Upper lobe of right lung (tissue), 1 donor: ENCODE measurements around the gene FAM222B. TPM values are rescaled to one million over a fixed set of nuclear protein-coding genes. Genes with fewer than 3 reads are reported as not detected.
"Not testable (repeated sequence)": the region's sequence is repeated elsewhere in the genome, so short reads cannot be mapped to it uniquely, and the experiment has no call there.

Experiments used
- ATAC-seq: fragments of 200-7000 bp; cut with Tn5 transposase; one replicate; pipeline ENCODE4 v1.9.1; 2020; ENCODE audit warnings: mild to moderate bottlenecking, moderate library complexity
- DNase-seq: peaks from one replicate; pipeline ENCODE4 v3.0.0-alpha.2; 2020
- H3K27ac ChIP-seq: fragments of 200-600 bp; one replicate; pipeline ENCODE4 v1.8.0; 2022
- H3K27me3 ChIP-seq: fragments of 200-600 bp; one replicate; pipeline ENCODE4 v1.8.0; 2022; ENCODE audit warnings: mild to moderate bottlenecking
- H3K36me3 ChIP-seq: fragments of 200-600 bp; one replicate; pipeline ENCODE4 v1.8.0; 2022
- H3K4me1 ChIP-seq: fragments of 200-600 bp; one replicate; pipeline ENCODE4 v1.8.0; 2022
- H3K4me3 ChIP-seq: fragments of 200-600 bp; one replicate; pipeline ENCODE4 v1.8.0; 2022; ENCODE audit warnings: mild to moderate bottlenecking
- H3K9me3 ChIP-seq: fragments of 200-600 bp; one replicate; pipeline ENCODE4 v1.8.0; 2022
- intact Hi-C: fragments of 100-400 bp; cut with DNase I; formaldehyde crosslinking; loops from one replicate; pipeline ENCODE4 v1.11.0; 2022
- total RNA-seq: library from RNA; stranded (reverse); fragmentation: NEBNext Ultra II Directional; extraction: Animal tissue kit (Norgen Biotek cat#: 25700); gene quantifications from one replicate; pipeline ENCODE4 v1.2.1, GENCODE V29; 2021
- TF ChIP-seq, protein P1 (sequence below): fragments of 200-600 bp; IDR thresholded peaks from one replicate; pipeline ENCODE4 v1.8.0; 2022; ENCODE audit warnings: antibody characterized with exemption
- donor health status: DM: no; HTN: yes; CAD: no; lungs with severe emphysema.

FAM222B gene
- total RNA-seq, 1 donor from 2014 or later: 22.2 TPM

- Histone ChIP-seq H3K9me3 (no peaks in the 10 kb centered on the region), H3K36me3 (peaks cover 87% of the 10 kb centered on the region), H3K4me3 (no peak overlapping the region), H3K27me3 (no peaks in the 10 kb centered on the region), H3K4me1 (no peaks in the 10 kb centered on the region), H3K27ac (no peak overlapping the region)
- intact Hi-C loops: no loop called here
- no peak for DNase-seq
- TF ChIP-seq, protein P1, sequence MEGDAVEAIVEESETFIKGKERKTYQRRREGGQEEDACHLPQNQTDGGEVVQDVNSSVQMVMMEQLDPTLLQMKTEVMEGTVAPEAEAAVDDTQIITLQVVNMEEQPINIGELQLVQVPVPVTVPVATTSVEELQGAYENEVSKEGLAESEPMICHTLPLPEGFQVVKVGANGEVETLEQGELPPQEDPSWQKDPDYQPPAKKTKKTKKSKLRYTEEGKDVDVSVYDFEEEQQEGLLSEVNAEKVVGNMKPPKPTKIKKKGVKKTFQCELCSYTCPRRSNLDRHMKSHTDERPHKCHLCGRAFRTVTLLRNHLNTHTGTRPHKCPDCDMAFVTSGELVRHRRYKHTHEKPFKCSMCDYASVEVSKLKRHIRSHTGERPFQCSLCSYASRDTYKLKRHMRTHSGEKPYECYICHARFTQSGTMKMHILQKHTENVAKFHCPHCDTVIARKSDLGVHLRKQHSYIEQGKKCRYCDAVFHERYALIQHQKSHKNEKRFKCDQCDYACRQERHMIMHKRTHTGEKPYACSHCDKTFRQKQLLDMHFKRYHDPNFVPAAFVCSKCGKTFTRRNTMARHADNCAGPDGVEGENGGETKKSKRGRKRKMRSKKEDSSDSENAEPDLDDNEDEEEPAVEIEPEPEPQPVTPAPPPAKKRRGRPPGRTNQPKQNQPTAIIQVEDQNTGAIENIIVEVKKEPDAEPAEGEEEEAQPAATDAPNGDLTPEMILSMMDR: no peak
- ATAC-seq: no peak
These were observed 39.0 kb upstream of the FAM222B start for GRCh38 chr17:28881533-28882056.

DNA sequence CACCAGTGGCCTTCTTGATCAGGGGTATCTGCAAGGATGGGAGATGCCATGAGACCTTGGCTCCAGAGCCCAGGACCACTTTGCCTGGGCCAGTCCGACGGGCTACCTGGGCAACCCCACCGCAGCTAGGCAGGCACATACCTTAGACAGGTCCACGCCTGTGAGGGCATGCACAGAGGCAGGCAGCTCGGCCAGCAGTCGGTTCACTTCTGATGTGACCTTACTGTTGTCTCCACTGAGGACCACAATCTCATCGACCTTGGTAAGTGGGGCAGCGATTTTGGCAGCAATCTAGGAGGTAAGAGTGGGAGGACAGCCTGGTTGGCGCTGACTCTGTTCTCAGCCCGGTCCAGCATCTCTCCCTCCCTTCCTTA is 38.0 kb upstream of the FAM222B start:
- no peak for ATAC-seq
- no peak overlapping the region for H3K27ac ChIP-seq
- intact Hi-C loops: no loop called here
- H3K36me3 ChIP-seq: peaks cover 77% of the 10 kb centered on the region
- H3K9me3 ChIP-seq: no peaks in the 10 kb centered on the region
- no peak overlapping the region for H3K4me3 ChIP-seq
- DNase-seq: no peak
- H3K27me3 ChIP-seq: no peaks in the 10 kb centered on the region
- no peaks in the 10 kb centered on the region for H3K4me1 ChIP-seq
- TF ChIP-seq, protein P1: no peak

GRCh38 chr17:28879886-28880571 is 37.4 kb upstream of the FAM222B start:
- Histone ChIP-seq H3K4me3 (no peak overlapping the region), H3K36me3 (peaks cover 72% of the 10 kb centered on the region), H3K27ac (no peak overlapping the region), H3K9me3 (no peaks in the 10 kb centered on the region), H3K4me1 (no peaks in the 10 kb centered on the region), H3K27me3 (no peaks in the 10 kb centered on the region)
- intact Hi-C loops: no loop called here
- ATAC-seq: no peak
- TF ChIP-seq, protein P1: no peak
- no peak for DNase-seq

- Histone ChIP-seq H3K4me3 (no peak overlapping the region), H3K4me1 (no peaks in the 10 kb centered on the region), H3K27ac (no peak overlapping the region), H3K9me3 (no peaks in the 10 kb centered on the region), H3K27me3 (no peaks in the 10 kb centered on the region), H3K36me3 (peaks cover 61% of the 10 kb centered on the region)
- no peak for DNase-seq
- intact Hi-C loops: no loop called here
- ATAC-seq: peak; percentile 48
- TF ChIP-seq, protein P1: peak; percentile 5
These were observed 36.4 kb upstream of the FAM222B start for GRCh38 chr17:28878981-28879380.

- no peak for ATAC-seq
- Histone ChIP-seq H3K9me3 (no peaks in the 10 kb centered on the region), H3K27ac (no peak overlapping the region), H3K4me1 (no peaks in the 10 kb centered on the region), H3K4me3 (no peak overlapping the region), H3K36me3 (peaks cover 55% of the 10 kb centered on the region), H3K27me3 (no peaks in the 10 kb centered on the region)
- intact Hi-C loops: no loop called here
- DNase-seq: no peak
- TF ChIP-seq, protein P1: no peak
These were observed 35.7 kb upstream of the FAM222B start for GRCh38 chr17:28878158-28878910.

DNA sequence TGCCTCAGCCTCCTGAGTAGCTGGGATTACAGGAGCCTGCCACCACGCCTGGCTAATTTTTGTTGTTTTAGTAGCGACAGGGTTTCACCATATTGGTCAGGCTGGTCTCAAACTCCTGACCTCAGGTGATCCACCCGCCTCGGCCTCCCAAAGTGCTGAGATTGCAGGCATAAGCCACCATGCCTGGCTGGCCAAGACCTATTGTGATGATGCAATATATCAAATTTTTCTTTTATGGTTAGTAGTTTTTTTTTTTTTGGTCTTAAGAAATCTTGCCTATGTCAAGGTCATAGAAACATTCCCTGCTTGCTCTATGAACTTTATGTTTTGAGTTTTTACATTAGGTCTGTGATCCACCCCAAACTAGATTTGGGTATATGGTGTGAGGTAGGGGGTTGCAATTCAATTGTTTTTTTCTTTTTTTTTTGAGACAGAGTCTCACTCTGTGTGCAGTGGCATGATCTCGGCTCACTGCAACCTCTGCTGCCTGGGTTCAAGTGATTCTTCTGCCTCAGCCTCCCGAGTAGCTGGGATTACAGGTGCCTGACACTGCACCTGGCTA is 34.6 kb upstream of the FAM222B start:
- ATAC-seq, H3K9me3 ChIP-seq, H3K4me3 ChIP-seq, H3K27ac ChIP-seq, DNase-seq, H3K4me1 ChIP-seq, intact Hi-C loops, H3K27me3 ChIP-seq: not testable (repeated sequence)
- peaks cover 44% of the 10 kb centered on the region for H3K36me3 ChIP-seq
